ENCODE data around the gene NDUFA13. TPM values are rescaled to one million over a fixed set of nuclear protein-coding genes. Genes with fewer than 3 reads are reported as not detected.

The NDUFA13 gene
- polyA plus RNA-seq, 1 of the 3 experiments (the other 2 are of a cell fraction), result 1,828 TPM

- no peak for DNase-seq
- Histone ChIP-seq H3K9me3 (no peaks in the 10 kb centered on the region), H3K9ac (no peak overlapping the region), H2AFZ (ENCODE audit: low read depth) (no peak overlapping the region), H3K4me3 (ENCODE audit: low read depth in 2 of 2, low read length in 1 of 2) (no peak overlapping the region), H3K79me2 (ENCODE audit: insufficient read depth) (no peaks in the 10 kb centered on the region), H4K20me1 (ENCODE audit: insufficient read depth) (no peaks in the 10 kb centered on the region), H3K27ac (ENCODE audit: low read depth in 2 of 2, low read length in 1 of 2) (no peak overlapping the region), H3K27me3 (ENCODE audit: insufficient read depth) (no peaks in the 10 kb centered on the region), H3K4me2 (no peak overlapping the region), H3K4me1 (ENCODE audit: control insufficient read depth in 1 of 2, insufficient read depth in 2 of 2, low read depth in 1 of 2, low read length in 1 of 2) (no peaks in the 10 kb centered on the region), H3K9me2 (no peaks in the 10 kb centered on the region), H3F3A (replicated peaks; ENCODE audit: insufficient read depth) (no peaks in the 10 kb centered on the region), H3K36me3 (replicated peaks in 1 of 2; ENCODE audit: control insufficient read depth in 1 of 2, insufficient read depth in 2 of 2, low read length in 1 of 2) (peaks cover 6 to 67% of the 10 kb centered on the region in 2 experiments)
- 97% methylated on average over 26 of the region's 26 CpGs for WGBS (ENCODE audit: low lambda C conversion rate)
- TF ChIP-seq RAD21 (IDR thresholded peaks at IDR 0.05; ENCODE audit: low read length), result no peak
- no peak for TF ChIP-seq JUND (IDR thresholded peaks at IDR 0.05)
- TF ChIP-seq RXRA (IDR thresholded peaks at IDR 0.05; ENCODE audit: borderline replicate concordance, low read depth), result no peak
- TF ChIP-seq IRF3 (IDR thresholded peaks at IDR 0.05; ENCODE audit: low read depth, low read length), result no peak
- no peak for TF ChIP-seq MEF2A (IDR thresholded peaks at IDR 0.05; ENCODE audit: borderline replicate concordance, low read depth)
- no peak for TF ChIP-seq FOXJ3 (CRISPR knock-in tag; IDR thresholded peaks at IDR 0.05)
- TF ChIP-seq RFX5 (IDR thresholded peaks at IDR 0.05; ENCODE audit: low read length), result no peak
- no peak for TF ChIP-seq YY1 (IDR thresholded peaks at IDR 0.05; ENCODE audit: low read depth)
- TF ChIP-seq TCF12 (IDR thresholded peaks at IDR 0.05), result no peak
- no peak for TF ChIP-seq NRF1 (IDR thresholded peaks at IDR 0.05; ENCODE audit: low read depth, low read length)
- TF ChIP-seq SMC3 (IDR thresholded peaks at IDR 0.05; ENCODE audit: low read depth, low read length), result no peak
- no peak for TF ChIP-seq GATA2 (CRISPR knock-in tag; IDR thresholded peaks at IDR 0.05)
- no peak for TF ChIP-seq CHD2 (IDR thresholded peaks at IDR 0.05; ENCODE audit: low read length, partially characterized antibody)
- POLR2A ChIA-PET, result no interaction called here
- CTCF ChIA-PET, result interaction anchor here (1.0 kb wide), 1 partner anchor 12 kb away, joined by 4 read pairs; no protein-coding TSS in a partner anchor
Observed at GRCh38 chr19:19501798-19502197, 14.2 kb upstream of the NDUFA13 start.

- no peak for DNase-seq
- Histone ChIP-seq H3K9me2 (no peaks in the 10 kb centered on the region), H3K4me2 (no peak overlapping the region), H3K4me1 (ENCODE audit: control insufficient read depth in 1 of 2, insufficient read depth in 2 of 2, low read depth in 1 of 2, low read length in 1 of 2) (no peaks in the 10 kb centered on the region), H3K27ac (ENCODE audit: low read depth in 2 of 2, low read length in 1 of 2) (no peak overlapping the region), H4K20me1 (ENCODE audit: insufficient read depth) (no peaks in the 10 kb centered on the region), H3K4me3 (ENCODE audit: low read depth in 2 of 2, low read length in 1 of 2) (no peak overlapping the region), H2AFZ (ENCODE audit: low read depth) (no peak overlapping the region), H3K9me3 (no peaks in the 10 kb centered on the region), H3K36me3 (replicated peaks in 1 of 2; ENCODE audit: control insufficient read depth in 1 of 2, insufficient read depth in 2 of 2, low read length in 1 of 2) (peaks cover 6 to 70% of the 10 kb centered on the region in 2 experiments), H3F3A (replicated peaks; ENCODE audit: insufficient read depth) (no peaks in the 10 kb centered on the region), H3K27me3 (ENCODE audit: insufficient read depth) (no peaks in the 10 kb centered on the region), H3K9ac (no peak overlapping the region), H3K79me2 (ENCODE audit: insufficient read depth) (no peaks in the 10 kb centered on the region)
- CTCF ChIA-PET, result interaction anchor here (1.0 kb wide), 1 partner anchor 13 kb away, joined by 4 read pairs; no protein-coding TSS in a partner anchor
- POLR2A ChIA-PET, result no interaction called here
- 96% methylated on average over 12 of the region's 19 CpGs for WGBS (ENCODE audit: low lambda C conversion rate)
- TF ChIP-seq EZH2phosphoT487 (IDR thresholded peaks at IDR 0.05; ENCODE audit: borderline replicate concordance, low read depth) (no peak), CHD2 (IDR thresholded peaks at IDR 0.05; ENCODE audit: low read length, partially characterized antibody) (no peak), EP300 (IDR thresholded peaks at IDR 0.05; ENCODE audit: borderline replicate concordance in 1 of 2, low read depth in 1 of 2, low read length in 1 of 2) (no peak), REST (IDR thresholded peaks at IDR 0.05; ENCODE audit: low read depth, low read length) (no peak), FOXJ3 (CRISPR knock-in tag; IDR thresholded peaks at IDR 0.05) (no peak), SMC3 (IDR thresholded peaks at IDR 0.05; ENCODE audit: low read depth, low read length) (no peak), MAX (IDR thresholded peaks at IDR 0.05; ENCODE audit: low read depth) (no peak), SIN3A (IDR thresholded peaks at IDR 0.05; ENCODE audit: borderline replicate concordance, low read depth, low read length) (no peak), TCF12 (IDR thresholded peaks at IDR 0.05) (no peak), MXI1 (IDR thresholded peaks at IDR 0.05; ENCODE audit: low read depth, low read length) (no peak), CTCF (IDR thresholded peaks at IDR 0.05) (no peak), TEAD4 (IDR thresholded peaks at IDR 0.05; ENCODE audit: borderline replicate concordance, insufficient read depth) (no peak)
Observed at GRCh38 chr19:19502281-19502680, 13.7 kb upstream of the NDUFA13 start.

All from SK-N-SH (cell line).